Skin of body (tissue), 2 donors: ENCODE measurements around the gene UBA5. TPM values are rescaled to one million over a fixed set of nuclear protein-coding genes. Genes with fewer than 3 reads are reported as not detected.
A peak's percentile ranks its signal among the peaks of the same experiment; 100 is the strongest.

Experiments
- DNase-seq: peaks from one replicate; lab custom pipeline; 2025; lab: John Stamatoyannopoulos, UW
- total RNA-seq: library from RNA; depleted of rRNA; stranded (reverse); fragments of >200 nt; gene quantifications from one replicate; pipeline ENCODE4 v1.2.3, GENCODE V29; 2014

The UBA5 gene
- total RNA-seq, 1 donor from 2014 or later = 48.1 TPM

DNA sequence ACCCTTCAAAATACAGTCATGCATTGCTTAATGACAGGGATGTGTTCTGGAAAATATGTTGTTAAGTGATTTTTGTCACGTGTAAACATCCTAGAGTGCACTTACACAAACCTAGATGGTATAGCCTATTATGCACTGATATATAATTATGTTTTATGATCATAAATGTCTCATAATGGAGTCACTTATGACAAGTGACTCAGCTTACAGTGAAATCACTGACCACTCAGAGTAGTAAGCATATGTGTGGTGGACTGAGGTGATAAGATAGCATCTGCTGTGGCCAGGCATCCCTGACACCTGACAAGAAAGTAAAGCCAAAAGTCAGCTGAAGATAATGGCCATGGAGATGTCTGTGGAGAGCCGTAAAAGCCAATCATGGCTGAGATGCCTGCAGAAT lies 5.9 kb upstream of the UBA5 start:
- no peak for DNase-seq

DNA sequence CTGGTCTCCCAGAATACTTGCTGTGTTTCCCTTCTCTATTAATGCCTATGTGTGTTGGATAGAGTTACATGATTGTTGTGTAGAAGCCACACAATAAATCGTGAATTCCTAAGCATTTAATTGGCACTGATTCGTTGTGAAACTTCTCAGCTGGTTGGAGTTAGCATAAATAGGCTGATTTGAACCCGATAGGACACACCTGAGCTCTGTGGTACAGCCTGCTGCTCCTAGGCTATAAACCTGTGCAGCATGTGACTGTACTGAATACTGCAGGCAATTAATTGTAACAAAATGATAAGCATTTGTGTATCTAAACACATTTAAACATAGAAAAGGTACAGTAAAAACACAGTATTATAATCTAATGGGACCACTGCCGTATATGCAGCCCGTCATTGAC lies 5.4 kb upstream of the UBA5 start:
- DNase-seq = no peak

DNA sequence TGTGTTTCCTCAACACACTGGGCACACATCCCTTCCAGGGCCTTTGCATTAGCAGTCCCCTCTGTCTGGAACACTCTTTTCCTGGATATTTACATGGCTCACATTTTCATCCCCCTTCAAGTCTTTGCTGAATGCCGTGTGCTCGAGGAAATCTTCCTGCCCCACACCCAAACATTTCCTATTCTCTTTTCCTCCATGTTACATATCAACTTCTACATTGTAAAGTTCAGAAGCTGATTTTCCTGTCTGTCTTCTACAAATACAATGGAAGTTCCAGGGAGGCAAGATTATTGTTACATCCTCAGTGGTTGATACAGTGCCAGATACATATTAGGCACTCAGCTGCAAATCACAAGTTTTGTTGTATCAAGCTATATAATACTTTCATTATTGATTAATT lies 4.7 kb upstream of the UBA5 start:
- no peak for DNase-seq

DNA sequence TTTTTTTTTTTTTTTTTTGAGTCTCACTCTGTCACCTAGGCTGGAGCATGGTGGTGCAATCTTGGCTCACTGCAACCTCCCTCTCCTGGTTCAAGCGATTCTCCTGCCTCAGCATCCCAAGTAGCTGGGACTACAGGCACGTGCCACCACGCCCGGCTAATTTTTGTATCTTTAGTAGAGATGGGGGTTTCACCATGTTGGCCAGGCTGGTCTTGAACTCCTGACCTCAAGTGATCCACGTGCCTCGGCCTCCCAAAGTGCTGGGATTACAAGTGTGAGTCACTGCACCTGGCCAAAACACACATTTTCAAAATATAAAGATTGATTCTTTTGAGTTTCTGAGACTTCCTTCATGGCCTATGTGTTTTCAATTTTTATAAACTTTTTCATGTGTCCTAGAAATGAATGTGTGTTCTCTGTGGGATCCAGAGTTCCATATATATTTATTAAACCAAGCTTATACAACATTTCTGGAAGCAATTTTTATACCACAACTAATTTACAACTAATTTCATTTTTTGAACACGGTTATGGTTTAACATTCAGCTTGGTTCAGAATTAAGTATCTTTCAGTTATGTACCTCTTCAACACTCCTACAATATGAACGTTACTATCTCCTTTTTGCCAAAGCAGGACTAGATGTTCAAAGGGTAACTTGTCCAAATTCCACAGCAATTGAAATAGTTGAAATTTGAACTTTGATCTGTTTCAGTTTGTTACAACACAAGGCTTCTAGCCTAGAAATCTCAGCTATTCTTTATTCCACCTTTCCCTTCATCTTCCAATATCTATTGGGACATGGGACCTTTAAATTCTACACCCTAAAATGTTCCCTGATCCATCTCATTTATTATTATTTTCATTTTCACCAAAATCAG lies 2.0 kb upstream of the UBA5 start:
- DNase-seq = no peak

DNA sequence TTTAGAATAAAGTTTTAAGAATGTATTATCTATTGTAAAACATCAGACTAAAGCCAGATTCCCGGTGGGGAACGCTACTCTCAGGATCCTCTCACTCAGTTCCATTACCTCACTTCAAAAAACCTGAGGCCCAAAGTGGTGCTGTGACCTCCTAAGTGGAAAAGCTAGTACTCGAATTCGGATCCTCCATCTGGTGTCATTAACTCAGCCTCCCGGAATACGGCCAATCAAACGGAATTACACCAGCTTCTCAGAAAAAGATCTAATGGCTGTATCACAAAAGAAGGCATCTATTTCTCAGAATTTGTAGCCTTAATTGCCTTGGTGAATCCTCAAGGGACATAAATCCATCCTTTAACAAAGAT lies 1.1 kb upstream of the UBA5 start:
- DNase-seq = no peak

DNA sequence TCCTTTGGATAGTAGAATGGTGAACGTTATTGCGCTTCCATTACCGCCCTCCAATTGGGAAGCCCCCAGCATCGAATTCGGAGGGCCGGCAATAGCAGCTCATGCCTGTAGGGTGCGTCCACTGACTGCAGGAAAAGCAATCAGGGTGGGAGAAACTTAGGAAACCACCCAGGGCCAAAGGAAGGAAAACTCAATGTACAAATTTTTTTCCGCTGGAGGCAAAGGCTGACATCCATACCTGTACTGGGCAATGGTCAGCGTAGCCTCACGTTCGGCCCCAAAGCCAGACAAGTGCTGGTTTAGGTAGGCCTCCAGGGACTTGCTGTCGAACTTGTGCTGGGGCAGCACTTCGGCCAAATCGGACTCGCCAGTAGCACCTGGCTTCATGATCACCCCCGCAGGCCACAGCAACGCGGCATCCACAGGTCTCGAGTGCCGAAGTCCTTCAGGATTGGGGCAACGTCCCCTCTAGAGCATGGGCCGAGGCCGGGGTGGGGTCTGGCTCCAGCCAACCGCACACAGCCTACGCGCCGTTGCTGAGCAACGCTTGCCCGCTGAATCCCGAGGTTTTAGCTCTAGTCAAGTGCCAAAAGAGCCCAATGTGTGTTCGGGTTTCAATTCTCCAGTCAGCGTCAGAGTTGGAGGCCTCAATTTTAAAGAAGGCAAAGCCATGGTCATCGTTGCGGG lies 621 bp upstream of the UBA5 start, which contains the start of gene ACAD11:
Gene ACAD11 (minus strand): TSS at position 445 of the 687 bp plus-strand sequence. CDS start 58 bp downstream, at position 387.
- DNase-seq = peak; percentile 83

DNA sequence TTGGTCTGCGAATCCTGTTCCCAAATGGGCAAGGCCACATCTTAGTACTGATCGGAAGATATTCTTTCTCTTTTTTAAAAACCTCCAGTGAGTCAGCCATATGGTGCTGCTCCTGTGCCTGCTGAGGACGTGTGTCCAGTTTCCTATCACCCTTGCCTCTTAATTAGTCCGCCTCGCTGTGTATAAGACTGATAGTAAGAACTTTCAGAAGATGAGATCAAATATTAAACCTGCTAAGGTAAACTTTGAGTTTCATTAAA lies 612 bp downstream of the UBA5 start:
- DNase-seq = no peak

DNA sequence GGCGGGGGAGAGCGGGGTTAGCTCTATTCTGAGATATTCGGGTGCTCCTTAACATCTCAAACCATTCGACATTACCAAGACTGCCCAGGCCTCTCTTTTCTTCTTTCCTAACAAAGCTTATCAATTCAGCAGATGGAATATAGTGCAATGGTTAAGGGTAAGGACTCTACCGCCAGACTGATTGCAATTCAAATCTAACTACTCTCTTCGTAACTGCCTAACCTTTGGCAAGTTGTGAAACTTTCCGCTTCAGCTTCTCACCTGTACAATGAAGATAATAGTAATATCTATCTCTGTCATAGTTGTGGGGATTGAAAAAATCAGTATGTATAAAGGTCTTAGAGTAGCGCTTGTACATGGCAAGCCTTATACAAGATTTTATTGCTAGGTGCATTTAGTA lies 972 bp downstream of the UBA5 start:
- DNase-seq = no peak

DNA sequence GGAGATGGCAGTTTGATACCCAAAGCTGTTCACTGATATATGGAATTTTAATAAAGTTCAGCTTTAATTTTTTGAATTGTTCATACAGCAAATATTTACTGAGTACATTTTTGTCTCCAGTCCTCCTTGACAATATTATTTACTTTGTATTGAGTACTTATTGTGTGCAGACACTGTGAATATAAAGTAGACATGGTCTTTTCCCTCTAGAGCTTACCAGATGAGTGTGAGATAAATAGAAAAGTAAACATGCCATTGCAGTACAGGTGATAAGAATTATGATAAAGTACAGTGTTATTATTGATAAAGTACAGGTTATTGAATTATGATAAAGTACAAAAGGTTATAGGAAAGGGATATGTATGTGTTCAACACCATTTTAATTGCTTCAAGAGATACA lies 2.1 kb downstream of the UBA5 start:
- DNase-seq = no peak

DNA sequence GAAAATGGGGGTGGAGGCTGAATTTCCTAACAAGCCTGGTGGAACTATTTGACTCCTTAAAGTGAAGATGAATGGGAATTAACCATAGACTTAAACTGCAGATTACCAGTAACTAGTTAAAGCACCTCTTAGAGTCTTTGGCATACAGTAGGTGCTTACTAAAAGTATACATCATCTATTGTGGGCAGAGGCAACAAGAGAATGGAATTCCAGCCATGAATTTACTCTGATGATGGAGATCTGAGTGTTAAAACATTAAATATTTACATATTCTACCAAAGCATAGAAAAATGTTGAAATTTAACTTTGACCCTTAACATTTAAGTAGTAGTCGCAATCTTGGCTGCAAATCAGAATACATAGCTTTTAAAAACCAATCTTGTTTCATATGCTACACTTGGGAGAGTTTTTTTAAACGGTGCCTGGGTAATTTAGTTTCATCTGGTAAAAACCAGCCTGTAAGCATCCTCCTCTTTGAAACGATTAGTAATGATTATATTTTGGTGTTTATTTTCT lies 5.2 kb downstream of the UBA5 start:
- DNase-seq = no peak

DNA sequence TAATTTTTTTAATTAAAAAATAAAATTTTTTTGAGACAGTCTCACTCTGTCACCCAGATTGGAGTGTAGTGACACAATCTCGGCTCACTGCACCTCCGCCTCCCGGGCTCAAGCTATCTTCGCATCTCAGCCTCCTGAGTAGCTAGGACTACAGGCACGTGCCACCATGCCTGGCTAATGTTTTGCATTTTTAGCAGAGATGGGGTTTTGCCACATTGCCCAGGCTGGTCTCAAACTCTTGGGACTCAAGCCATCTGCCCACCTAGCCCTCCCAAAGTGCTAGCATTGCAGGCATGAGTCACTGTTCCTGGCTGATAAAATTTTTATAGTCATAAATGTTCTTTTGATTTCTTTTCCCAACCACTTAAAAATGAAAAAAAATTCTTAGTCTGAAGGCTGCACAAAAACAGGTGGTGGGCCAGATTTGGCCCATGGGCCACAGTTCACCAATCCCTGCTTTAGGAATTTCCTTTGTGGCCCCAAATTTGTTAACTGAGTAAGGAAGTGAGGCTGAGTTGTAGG lies 9.2 kb downstream of the UBA5 start:
- DNase-seq = no peak

DNA sequence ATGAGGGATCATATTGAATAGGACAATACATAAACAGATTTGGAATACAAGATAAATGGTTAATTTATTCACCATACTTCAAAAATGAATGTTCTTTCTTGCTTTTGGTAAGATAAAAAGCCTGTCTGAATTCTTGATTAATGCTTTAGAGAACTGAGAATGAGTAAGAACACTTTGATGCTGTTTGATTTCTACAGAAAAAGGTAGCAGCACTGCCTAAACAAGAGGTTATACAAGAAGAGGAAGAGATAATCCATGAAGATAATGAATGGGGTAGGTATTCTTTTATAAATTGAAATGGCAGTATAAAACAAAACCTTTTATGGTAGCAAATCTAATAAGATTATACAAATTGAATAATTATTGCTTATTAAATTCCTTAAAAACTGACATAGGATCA lies 15.3 kb downstream of the UBA5 start:
- no peak for DNase-seq

DNA sequence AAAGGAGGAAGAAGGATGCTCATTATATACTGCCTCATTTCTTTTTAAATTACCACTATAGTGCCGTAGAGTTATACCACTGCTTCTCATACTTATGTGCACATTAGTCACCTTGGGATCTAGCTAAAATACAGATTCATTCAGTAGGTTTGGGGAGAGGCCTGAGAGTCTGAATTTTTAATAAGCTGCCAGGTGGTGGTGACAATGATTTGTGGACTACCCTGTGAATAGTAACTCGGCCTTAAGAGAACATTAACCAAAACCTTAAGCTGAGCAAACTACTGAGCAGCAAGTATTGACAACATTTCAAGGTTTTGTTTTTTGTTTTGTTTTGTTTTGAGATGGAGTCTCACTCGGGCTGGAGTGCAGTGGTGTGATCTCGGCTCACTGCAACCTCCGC lies 19.8 kb downstream of the UBA5 start:
- no peak for DNase-seq

DNA sequence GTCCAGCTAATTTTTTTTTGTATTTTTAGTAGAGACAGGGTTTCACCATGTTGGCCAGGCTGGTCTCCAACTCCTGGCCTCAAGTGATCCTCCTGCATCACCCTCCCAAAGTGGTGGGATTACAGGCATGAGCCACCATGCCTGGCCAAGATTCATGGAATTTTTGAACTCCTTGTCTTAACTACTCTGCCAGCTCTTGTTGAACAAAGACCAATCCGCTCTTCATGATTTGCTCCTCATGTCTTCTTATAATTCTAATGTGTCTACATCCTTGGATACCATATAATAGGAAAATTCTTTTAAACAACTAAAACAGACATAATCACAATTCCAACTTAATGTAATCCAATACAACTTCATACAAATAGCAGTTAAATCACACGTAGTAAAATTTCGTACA lies 21.3 kb downstream of the UBA5 start:
- no peak for DNase-seq

DNA sequence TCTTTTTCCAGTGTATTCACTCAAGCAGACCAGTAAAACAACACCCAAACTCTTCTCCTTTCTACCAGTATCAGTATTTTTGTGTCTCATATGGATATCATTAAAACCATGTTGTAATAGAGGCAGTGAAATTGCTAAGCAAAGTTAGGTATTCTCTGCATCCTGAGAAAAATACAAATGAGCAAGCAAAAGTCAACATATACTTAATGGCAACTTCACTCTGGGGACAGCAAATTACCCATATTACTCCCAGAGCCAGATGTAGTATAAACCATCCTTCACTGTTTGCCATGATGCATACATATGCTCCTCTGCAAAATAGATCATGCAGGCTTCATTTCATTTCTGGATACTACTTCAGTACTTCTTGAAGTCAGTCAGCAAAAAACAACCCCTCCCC lies 22.1 kb downstream of the UBA5 start:
- no peak for DNase-seq

DNA sequence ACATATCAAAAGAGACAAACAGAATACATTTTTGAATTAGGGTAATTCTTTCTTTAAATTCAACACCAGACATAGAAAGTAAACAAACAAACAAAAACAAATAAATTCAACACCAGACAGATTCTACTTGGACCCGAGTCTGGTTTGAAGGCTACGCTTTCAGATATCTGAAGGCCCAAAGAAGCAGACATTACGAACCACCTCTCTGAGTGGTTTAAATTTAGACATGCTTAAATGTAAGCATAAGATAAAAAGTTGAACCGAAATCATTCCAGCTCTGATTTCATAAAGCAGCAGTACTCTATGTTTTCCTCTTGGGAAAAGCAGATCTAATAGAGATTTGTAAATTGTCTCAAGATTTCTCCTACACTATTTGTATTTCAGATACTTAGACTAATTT lies 29.9 kb downstream of the UBA5 start:
- DNase-seq = no peak

DNA sequence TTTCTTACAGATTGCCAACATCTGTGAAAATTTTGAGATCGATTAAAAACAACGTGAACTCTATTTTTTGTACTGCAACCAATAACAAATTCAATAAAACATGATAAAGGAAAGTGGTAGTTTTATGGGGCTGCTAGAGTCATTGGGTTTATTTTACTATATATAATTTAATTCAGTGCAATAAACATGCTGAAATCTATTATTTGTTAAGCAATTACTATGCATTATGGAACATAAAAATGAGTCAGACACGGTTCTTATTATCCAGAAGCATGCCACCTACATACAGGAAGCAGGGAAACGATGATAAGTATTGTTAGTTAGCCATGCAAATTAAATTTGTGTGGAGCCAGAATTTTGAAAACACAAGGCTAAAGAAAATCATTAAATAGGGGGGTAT lies 34.9 kb downstream of the UBA5 start:
- DNase-seq = no peak

DNA sequence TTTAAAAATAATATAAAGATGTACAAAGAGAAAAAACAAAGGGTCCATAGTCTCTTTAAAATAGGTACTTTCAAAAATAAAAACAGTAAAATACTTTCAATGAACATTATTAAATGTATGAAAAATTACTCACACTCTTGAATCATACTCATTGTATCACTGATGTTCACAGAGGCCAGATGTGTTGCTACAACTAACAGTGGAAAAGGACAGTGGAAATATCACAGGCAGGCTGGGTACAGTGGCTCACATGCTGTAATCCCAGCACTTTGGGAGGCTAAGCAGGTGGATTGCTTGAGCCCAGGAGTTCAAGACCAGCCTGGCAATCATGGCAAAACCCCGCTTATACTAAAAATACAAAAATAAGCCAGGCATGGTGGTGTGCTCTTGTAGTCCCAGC lies 35.3 kb downstream of the UBA5 start:
- DNase-seq = no peak

DNA sequence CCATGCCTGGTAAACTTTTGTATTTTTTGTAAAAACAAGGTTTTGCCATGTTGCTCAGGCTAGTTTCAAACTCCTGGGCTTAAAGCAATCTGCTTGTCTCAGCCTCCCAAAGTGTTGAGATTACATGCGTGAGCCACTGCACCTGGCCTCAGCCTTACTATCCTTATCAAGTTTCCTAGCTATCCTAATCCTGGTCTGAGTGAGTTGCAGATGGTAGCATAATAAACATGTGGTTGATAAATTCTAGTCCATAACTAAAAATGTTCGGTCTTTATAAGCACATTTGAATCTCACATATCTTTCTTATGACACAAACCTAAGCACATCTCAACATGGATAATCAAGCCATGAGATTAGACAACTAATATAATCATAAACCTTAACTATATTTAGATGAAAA lies 43.6 kb downstream of the UBA5 start:
- no peak for DNase-seq

DNA sequence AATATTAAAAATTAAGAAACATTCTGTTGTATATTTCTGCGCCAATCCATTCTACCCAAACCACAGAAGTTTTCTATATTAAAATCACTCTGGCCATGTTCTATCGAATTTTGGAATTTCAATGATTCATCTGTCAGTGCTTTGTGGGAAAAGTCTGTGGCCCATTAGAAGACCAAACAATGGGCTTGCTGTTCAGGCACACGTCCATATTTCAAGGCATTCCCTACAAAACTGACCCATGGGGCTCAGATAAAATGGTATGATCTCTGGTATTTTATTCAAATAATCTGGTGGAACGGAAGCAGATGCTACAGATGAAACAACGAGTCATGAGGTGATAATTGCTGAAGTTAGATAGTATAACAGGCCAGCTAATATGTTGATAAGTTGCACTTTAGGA lies 49.6 kb downstream of the UBA5 start:
- no peak for DNase-seq

DNA sequence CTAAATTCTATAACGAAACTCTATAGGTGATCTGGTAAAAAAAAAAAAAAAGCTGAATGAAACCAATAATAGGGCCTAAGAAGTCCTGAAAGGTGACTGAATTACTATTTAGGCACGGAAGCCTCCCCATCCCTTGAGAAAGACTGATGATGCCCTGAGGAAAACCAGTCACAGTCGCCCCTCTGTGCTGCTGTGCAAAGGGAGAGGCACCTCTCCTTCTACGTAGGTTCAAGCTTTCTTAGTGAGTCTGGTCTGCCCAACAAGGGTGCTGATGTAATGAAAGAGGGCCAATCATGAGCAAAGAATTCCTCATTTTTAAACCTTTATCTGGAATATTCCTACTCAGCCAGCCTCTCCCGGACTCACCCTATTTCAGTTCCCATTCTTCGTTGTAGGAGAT lies 50.2 kb downstream of the UBA5 start:
- no peak for DNase-seq

DNA sequence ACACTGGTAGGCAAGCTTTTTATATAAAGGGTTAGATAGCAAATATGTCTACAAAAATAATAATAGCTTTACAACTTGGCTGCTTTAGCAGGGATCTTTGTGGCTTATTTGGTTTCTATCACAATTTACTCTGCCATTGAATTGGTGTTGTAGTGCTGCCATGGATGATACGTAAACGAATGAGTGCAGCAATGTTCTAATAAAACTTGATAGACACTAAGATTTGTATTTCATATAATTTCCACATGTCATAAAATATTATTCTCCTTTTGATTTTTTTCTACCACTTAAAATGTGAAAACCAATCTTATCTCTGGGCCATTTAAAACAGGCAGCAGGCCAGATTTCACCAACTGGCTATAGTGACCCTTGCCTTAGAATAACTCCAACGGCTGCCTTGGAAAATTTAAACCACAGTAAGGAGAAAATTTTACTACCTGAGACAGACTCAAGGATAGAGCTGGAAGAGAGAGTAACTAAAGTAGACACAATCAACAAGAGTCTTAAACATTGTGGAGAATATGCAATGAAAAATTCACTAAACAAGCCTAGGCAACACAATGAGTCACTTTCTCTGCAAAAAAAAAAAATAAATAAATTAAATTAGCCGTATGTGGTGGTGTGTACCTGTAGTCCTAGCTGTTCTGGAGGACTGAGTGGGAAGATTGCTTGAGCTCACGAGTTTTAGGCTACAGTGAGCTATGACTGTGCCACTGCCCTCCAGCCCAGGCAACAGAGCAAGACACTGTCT lies 54.0 kb downstream of the UBA5 start:
- DNase-seq = no peak
